ENCODE measurements around the gene RANGAP1.

DNA sequence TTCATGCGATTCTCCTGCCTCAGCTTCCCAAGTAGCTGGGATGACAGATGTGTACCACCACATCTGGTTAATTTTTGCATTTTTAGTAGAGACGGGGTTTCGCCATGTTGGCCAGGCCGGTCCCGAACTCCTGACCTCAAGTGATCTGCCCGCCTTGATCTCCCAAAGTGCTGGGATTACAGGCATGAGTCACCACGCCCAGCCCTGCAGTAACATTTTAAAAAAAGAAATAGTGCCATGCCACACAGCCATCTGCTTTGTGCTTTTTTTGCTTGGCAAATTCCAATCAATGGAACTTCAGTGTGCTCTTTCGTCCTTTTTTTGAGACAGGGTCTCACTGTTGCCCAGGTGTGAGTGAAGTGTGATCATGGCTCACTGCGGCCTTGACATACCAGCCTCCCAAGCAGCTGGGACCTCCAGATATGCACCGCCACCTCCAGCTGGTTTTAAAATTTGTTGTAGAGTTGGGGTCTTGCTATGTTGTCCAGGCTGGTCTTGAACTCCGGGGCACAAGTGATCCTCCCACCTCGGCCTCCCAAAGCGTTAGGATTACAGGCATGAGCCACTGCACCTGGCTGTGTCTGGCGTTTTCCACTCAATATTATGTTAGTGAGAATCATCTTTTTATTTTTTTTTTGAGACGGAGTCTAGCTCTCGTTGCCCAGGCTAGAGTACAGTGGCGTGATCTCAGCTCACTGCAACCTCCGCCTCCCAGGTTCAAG is 43.4 kb downstream of the RANGAP1 start:
- TF ChIP-seq POLR2A (IDR thresholded peaks at IDR 0.05) = no peak
- TF ChIP-seq, protein P1, sequence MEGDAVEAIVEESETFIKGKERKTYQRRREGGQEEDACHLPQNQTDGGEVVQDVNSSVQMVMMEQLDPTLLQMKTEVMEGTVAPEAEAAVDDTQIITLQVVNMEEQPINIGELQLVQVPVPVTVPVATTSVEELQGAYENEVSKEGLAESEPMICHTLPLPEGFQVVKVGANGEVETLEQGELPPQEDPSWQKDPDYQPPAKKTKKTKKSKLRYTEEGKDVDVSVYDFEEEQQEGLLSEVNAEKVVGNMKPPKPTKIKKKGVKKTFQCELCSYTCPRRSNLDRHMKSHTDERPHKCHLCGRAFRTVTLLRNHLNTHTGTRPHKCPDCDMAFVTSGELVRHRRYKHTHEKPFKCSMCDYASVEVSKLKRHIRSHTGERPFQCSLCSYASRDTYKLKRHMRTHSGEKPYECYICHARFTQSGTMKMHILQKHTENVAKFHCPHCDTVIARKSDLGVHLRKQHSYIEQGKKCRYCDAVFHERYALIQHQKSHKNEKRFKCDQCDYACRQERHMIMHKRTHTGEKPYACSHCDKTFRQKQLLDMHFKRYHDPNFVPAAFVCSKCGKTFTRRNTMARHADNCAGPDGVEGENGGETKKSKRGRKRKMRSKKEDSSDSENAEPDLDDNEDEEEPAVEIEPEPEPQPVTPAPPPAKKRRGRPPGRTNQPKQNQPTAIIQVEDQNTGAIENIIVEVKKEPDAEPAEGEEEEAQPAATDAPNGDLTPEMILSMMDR (IDR thresholded peaks at IDR 0.05) = no peak
- no peak for TF ChIP-seq POLR2AphosphoS5 (IDR thresholded peaks at IDR 0.05)
